Measurements from ENCODE around the gene AASDH.

DNA sequence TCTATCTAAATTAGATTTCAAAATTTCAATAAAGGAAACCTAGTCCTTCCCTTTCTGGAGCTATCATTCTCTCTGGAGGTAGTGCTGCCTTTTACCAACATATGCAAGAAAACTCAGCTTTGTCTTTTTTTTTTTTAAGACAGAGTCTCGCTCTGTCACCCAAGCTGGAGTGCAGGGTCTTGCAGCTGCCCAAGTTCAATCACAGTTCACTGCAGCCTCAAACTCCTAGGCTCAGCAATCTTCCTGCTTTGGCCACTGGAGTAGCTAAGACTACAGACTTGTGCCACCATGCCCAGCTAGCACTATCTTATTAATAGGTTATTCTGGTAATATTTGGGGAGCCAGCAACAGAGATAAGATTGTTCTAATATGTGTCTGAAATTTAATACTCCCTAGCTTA is 12.3 kb downstream of the AASDH start:
- TF ChIP-seq GATA3 (IDR thresholded peaks at IDR 0.05; ENCODE audit: low read depth, low read length) (no peak), GATA2 (IDR thresholded peaks at IDR 0.05; ENCODE audit: low read depth, low read length) (no peak)
